ENCODE measurements around the gene VASN. TPM values are rescaled to one million over a fixed set of nuclear protein-coding genes. Genes with fewer than 3 reads are reported as not detected.

Gene VASN
- polyA plus RNA-seq, 5 donors, result 10.3 to 24.3 (median 17.1) TPM

GRCh38 chr16:4419402-4419959 lies 47.8 kb downstream of the VASN start:
- DNase-seq, result no peak

- DNase-seq, result no peak
Observed at GRCh38 chr16:4420505-4421105, 49.0 kb downstream of the VASN start.

- DNase-seq, result peak; percentile 96
Observed at GRCh38 chr16:4425378-4426020, 53.9 kb downstream of the VASN start, which contains the start of gene DNAJA3. Gene DNAJA3 (plus strand): TSS chr16:4425868. CDS start chr16:4425882, 14 bp downstream.

- no peak for DNase-seq
Observed at GRCh38 chr16:4426021-4426684, 54.5 kb downstream of the VASN start.

GRCh38 chr16:4426722-4427372 lies 55.2 kb downstream of the VASN start:
- DNase-seq, result no peak

- DNase-seq, result no peak
Observed at GRCh38 chr16:4428500-4428899, 56.9 kb downstream of the VASN start.

GRCh38 chr16:4431023-4431422 lies 59.4 kb downstream of the VASN start:
- DNase-seq, result no peak

Other genes starting within 250 kb of the VASN start
- gene SRL, start 129.8 kb upstream of the VASN start, polyA plus RNA-seq (ENCODE audit: insufficient read depth in 1 of 5, insufficient read length in 5 of 5, low replicate concordance in 1 of 5), result 10 to 100 TPM in 1 of 5 donors, 1 to 10 TPM in 4; 4.4 to 25.9 (median 5.7) TPM
- gene TFAP4, start 98.8 kb upstream of the VASN start, polyA plus RNA-seq (ENCODE audit: insufficient read depth in 1 of 5, insufficient read length in 5 of 5, low replicate concordance in 1 of 5), result 10 to 100 TPM; 15.4 to 26.4 (median 19.5) TPM
- 10 to 100 TPM; 13.7 to 35.3 (median 22.8) TPM for gene GLIS2, start 55.8 kb upstream of the VASN start, polyA plus RNA-seq (ENCODE audit: insufficient read depth in 1 of 5, insufficient read length in 5 of 5, low replicate concordance in 1 of 5)
- gene PAM16, start 20.5 kb upstream of the VASN start, polyA plus RNA-seq (ENCODE audit: insufficient read depth in 1 of 5, insufficient read length in 5 of 5, low replicate concordance in 1 of 5), result 10 to 100 TPM; 15.0 to 36.9 (median 26.0) TPM
- gene CORO7, start 44.7 kb downstream of the VASN start, polyA plus RNA-seq (ENCODE audit: insufficient read depth in 1 of 5, insufficient read length in 5 of 5, low replicate concordance in 1 of 5), result 10 to 100 TPM; 13.9 to 26.1 (median 18.5) TPM
- gene DNAJA3, start 54.0 kb downstream of the VASN start, polyA plus RNA-seq (ENCODE audit: insufficient read depth in 1 of 5, insufficient read length in 5 of 5, low replicate concordance in 1 of 5), result 10 to 100 TPM; 30.6 to 39.5 (median 36.1) TPM
- 10 to 100 TPM; 32.9 to 51.1 (median 42.7) TPM for gene NMRAL1, start 102.8 kb downstream of the VASN start, polyA plus RNA-seq (ENCODE audit: insufficient read depth in 1 of 5, insufficient read length in 5 of 5, low replicate concordance in 1 of 5)
- gene HMOX2, start 104.5 kb downstream of the VASN start, polyA plus RNA-seq (ENCODE audit: insufficient read depth in 1 of 5, insufficient read length in 5 of 5, low replicate concordance in 1 of 5), result 10 to 100 TPM; 38.7 to 57.1 (median 39.5) TPM
- gene CDIP1, start 166.9 kb downstream of the VASN start, polyA plus RNA-seq (ENCODE audit: insufficient read depth in 1 of 5, insufficient read length in 5 of 5, low replicate concordance in 1 of 5), result 10 to 100 TPM; 17.1 to 29.3 (median 19.1) TPM
- gene C16orf96, start 184.5 kb downstream of the VASN start, polyA plus RNA-seq (ENCODE audit: insufficient read depth in 1 of 5, insufficient read length in 5 of 5, low replicate concordance in 1 of 5), result under 1 TPM; 0.27 to 0.54 (median 0.33) TPM
- gene UBALD1, start 243.0 kb downstream of the VASN start, polyA plus RNA-seq (ENCODE audit: insufficient read depth in 1 of 5, insufficient read length in 5 of 5, low replicate concordance in 1 of 5), result 10 to 100 TPM; 10.2 to 34.0 (median 18.5) TPM

Data from right lung (tissue), 5 donors.